ENCODE results near the gene CHD5. TPM values are rescaled to one million over a fixed set of nuclear protein-coding genes. Genes with fewer than 3 reads are reported as not detected.

CHD5 gene
- polyA plus RNA-seq, 1 donor = 2.6 TPM

- DNase-seq = no peak
- H3K36me3 ChIP-seq (ENCODE audit: control insufficient read depth, insufficient read depth, low read length) = no peaks in the 10 kb centered on the region
Observed at GRCh38 chr1:6152181-6152580, 27.9 kb downstream of the CHD5 start.

GRCh38 chr1:6151291-6151822, 28.8 kb downstream of the CHD5 start:
- Histone ChIP-seq H3K4me1 (ENCODE audit: control insufficient read depth, insufficient read depth, low read length) (peaks cover 2% of the 10 kb centered on the region), H3K9me3 (ENCODE audit: control insufficient read depth, low read depth, low read length) (peaks cover 7% of the 10 kb centered on the region), H3K4me3 (ENCODE audit: low read length) (no peak overlapping the region), H3K27ac (ENCODE audit: low read length) (no peak overlapping the region), H3K36me3 (ENCODE audit: control insufficient read depth, insufficient read depth, low read length) (no peaks in the 10 kb centered on the region), H3K27me3 (ENCODE audit: control insufficient read depth, insufficient read depth, low read length) (peaks cover 17% of the 10 kb centered on the region)
- no peak for DNase-seq
- WGBS (ENCODE audit: insufficient coverage, low lambda C conversion rate) = no CpG with 5 or more reads among the region's 9 CpGs

More at GRCh38 chr1:6152181-6152580, 27.9 kb downstream of the CHD5 start:
- peaks cover 7% of the 10 kb centered on the region for H3K9me3 ChIP-seq (ENCODE audit: control insufficient read depth, low read depth, low read length)
- H3K4me3 ChIP-seq (ENCODE audit: low read length) = no peak overlapping the region
- 90% methylated on average over 2 of the region's 11 CpGs for WGBS (ENCODE audit: insufficient coverage, low lambda C conversion rate)
- peaks cover 17% of the 10 kb centered on the region for H3K27me3 ChIP-seq (ENCODE audit: control insufficient read depth, insufficient read depth, low read length)
- H3K4me1 ChIP-seq (ENCODE audit: control insufficient read depth, insufficient read depth, low read length) = peaks cover 2% of the 10 kb centered on the region
- no peak overlapping the region for H3K27ac ChIP-seq (ENCODE audit: low read length)

- H3K36me3 ChIP-seq (ENCODE audit: control insufficient read depth, insufficient read depth, low read length) = no peaks in the 10 kb centered on the region
- peaks cover 2% of the 10 kb centered on the region for H3K4me1 ChIP-seq (ENCODE audit: control insufficient read depth, insufficient read depth, low read length)
- H3K27me3 ChIP-seq (ENCODE audit: control insufficient read depth, insufficient read depth, low read length) = peaks cover 18% of the 10 kb centered on the region
- WGBS (ENCODE audit: insufficient coverage, low lambda C conversion rate) = 100% methylated on average over 5 of the region's 11 CpGs
- H3K4me3 ChIP-seq (ENCODE audit: low read length) = no peak overlapping the region
- peaks cover 7% of the 10 kb centered on the region for H3K9me3 ChIP-seq (ENCODE audit: control insufficient read depth, low read depth, low read length)
- no peak for DNase-seq
- H3K27ac ChIP-seq (ENCODE audit: low read length) = no peak overlapping the region
Observed at GRCh38 chr1:6150006-6150938, 29.8 kb downstream of the CHD5 start.

GRCh38 chr1:6149597-6149996, 30.5 kb downstream of the CHD5 start:
- Histone ChIP-seq H3K4me3 (ENCODE audit: low read length) (no peak overlapping the region), H3K27me3 (ENCODE audit: control insufficient read depth, insufficient read depth, low read length) (peaks cover 25% of the 10 kb centered on the region), H3K9me3 (ENCODE audit: control insufficient read depth, low read depth, low read length) (peaks cover 7% of the 10 kb centered on the region), H3K27ac (ENCODE audit: low read length) (no peak overlapping the region), H3K4me1 (ENCODE audit: control insufficient read depth, insufficient read depth, low read length) (peaks cover 2% of the 10 kb centered on the region), H3K36me3 (ENCODE audit: control insufficient read depth, insufficient read depth, low read length) (no peaks in the 10 kb centered on the region)
- 92% methylated on average over 1 of the region's 1 CpG for WGBS (ENCODE audit: insufficient coverage, low lambda C conversion rate)
- no peak for DNase-seq

- H3K27ac ChIP-seq (ENCODE audit: low read length) = no peak overlapping the region
- H3K27me3 ChIP-seq (ENCODE audit: control insufficient read depth, insufficient read depth, low read length) = peaks cover 26% of the 10 kb centered on the region
- peaks cover 7% of the 10 kb centered on the region for H3K9me3 ChIP-seq (ENCODE audit: control insufficient read depth, low read depth, low read length)
- peak in 1 of 2 donors; percentile 32 for DNase-seq
- no peaks in the 10 kb centered on the region for H3K36me3 ChIP-seq (ENCODE audit: control insufficient read depth, insufficient read depth, low read length)
- no CpG with 5 or more reads among the region's 53 CpGs for WGBS (ENCODE audit: insufficient coverage, low lambda C conversion rate)
- H3K4me3 ChIP-seq (ENCODE audit: low read length) = no peak overlapping the region
- peaks cover 2% of the 10 kb centered on the region for H3K4me1 ChIP-seq (ENCODE audit: control insufficient read depth, insufficient read depth, low read length)
Observed at GRCh38 chr1:6148497-6149241, 31.5 kb downstream of the CHD5 start.

- peaks cover 2% of the 10 kb centered on the region for H3K4me1 ChIP-seq (ENCODE audit: control insufficient read depth, insufficient read depth, low read length)
- no peak for DNase-seq
- WGBS (ENCODE audit: insufficient coverage, low lambda C conversion rate) = no CpG with 5 or more reads among the region's 24 CpGs
- no peak overlapping the region for H3K4me3 ChIP-seq (ENCODE audit: low read length)
- H3K27ac ChIP-seq (ENCODE audit: low read length) = no peak overlapping the region
- no peaks in the 10 kb centered on the region for H3K36me3 ChIP-seq (ENCODE audit: control insufficient read depth, insufficient read depth, low read length)
- H3K27me3 ChIP-seq (ENCODE audit: control insufficient read depth, insufficient read depth, low read length) = peaks cover 26% of the 10 kb centered on the region
- peaks cover 7% of the 10 kb centered on the region for H3K9me3 ChIP-seq (ENCODE audit: control insufficient read depth, low read depth, low read length)
Observed at GRCh38 chr1:6145864-6146410, 34.2 kb downstream of the CHD5 start.

- no peak for DNase-seq
- H3K4me3 ChIP-seq (ENCODE audit: low read length) = no peak overlapping the region
- H3K36me3 ChIP-seq (ENCODE audit: control insufficient read depth, insufficient read depth, low read length) = no peaks in the 10 kb centered on the region
- H3K4me1 ChIP-seq (ENCODE audit: control insufficient read depth, insufficient read depth, low read length) = peaks cover 2% of the 10 kb centered on the region
- H3K27ac ChIP-seq (ENCODE audit: low read length) = no peak overlapping the region
- peaks cover 7% of the 10 kb centered on the region for H3K9me3 ChIP-seq (ENCODE audit: control insufficient read depth, low read depth, low read length)
- H3K27me3 ChIP-seq (ENCODE audit: control insufficient read depth, insufficient read depth, low read length) = peaks cover 26% of the 10 kb centered on the region
- no CpG with 5 or more reads among the region's 2 CpGs for WGBS (ENCODE audit: insufficient coverage, low lambda C conversion rate)
Observed at GRCh38 chr1:6145396-6145750, 34.7 kb downstream of the CHD5 start.

GRCh38 chr1:6144647-6145395, 35.3 kb downstream of the CHD5 start:
- no peaks in the 10 kb centered on the region for H3K36me3 ChIP-seq (ENCODE audit: control insufficient read depth, insufficient read depth, low read length)
- peaks cover 27% of the 10 kb centered on the region for H3K27me3 ChIP-seq (ENCODE audit: control insufficient read depth, insufficient read depth, low read length)
- peaks cover 2% of the 10 kb centered on the region for H3K4me1 ChIP-seq (ENCODE audit: control insufficient read depth, insufficient read depth, low read length)
- no peak overlapping the region for H3K4me3 ChIP-seq (ENCODE audit: low read length)
- DNase-seq = no peak
- H3K27ac ChIP-seq (ENCODE audit: low read length) = no peak overlapping the region
- no CpG with 5 or more reads among the region's 16 CpGs for WGBS (ENCODE audit: insufficient coverage, low lambda C conversion rate)
- peaks cover 2% of the 10 kb centered on the region for H3K9me3 ChIP-seq (ENCODE audit: control insufficient read depth, low read depth, low read length)

- Histone ChIP-seq H3K27ac (ENCODE audit: low read length) (no peak overlapping the region), H3K4me1 (ENCODE audit: control insufficient read depth, insufficient read depth, low read length) (peaks cover 2% of the 10 kb centered on the region), H3K27me3 (ENCODE audit: control insufficient read depth, insufficient read depth, low read length) (peaks cover 28% of the 10 kb centered on the region), H3K4me3 (ENCODE audit: low read length) (no peak overlapping the region), H3K9me3 (ENCODE audit: control insufficient read depth, low read depth, low read length) (no peaks in the 10 kb centered on the region), H3K36me3 (ENCODE audit: control insufficient read depth, insufficient read depth, low read length) (no peaks in the 10 kb centered on the region)
- no peak for DNase-seq
- WGBS (ENCODE audit: insufficient coverage, low lambda C conversion rate) = no CpG with 5 or more reads among the region's 7 CpGs
Observed at GRCh38 chr1:6144175-6144574, 35.9 kb downstream of the CHD5 start.

GRCh38 chr1:6143395-6143794, 36.7 kb downstream of the CHD5 start:
- Histone ChIP-seq H3K4me3 (ENCODE audit: low read length) (no peak overlapping the region), H3K36me3 (ENCODE audit: control insufficient read depth, insufficient read depth, low read length) (no peaks in the 10 kb centered on the region), H3K27me3 (ENCODE audit: control insufficient read depth, insufficient read depth, low read length) (peaks cover 23% of the 10 kb centered on the region), H3K27ac (ENCODE audit: low read length) (no peak overlapping the region), H3K4me1 (ENCODE audit: control insufficient read depth, insufficient read depth, low read length) (no peaks in the 10 kb centered on the region), H3K9me3 (ENCODE audit: control insufficient read depth, low read depth, low read length) (no peaks in the 10 kb centered on the region)
- WGBS (ENCODE audit: insufficient coverage, low lambda C conversion rate) = 100% methylated on average over 1 of the region's 4 CpGs
- no peak for DNase-seq

All from large intestine (tissue), 3 donors.